K562 (cell line): ENCODE data around the gene COL20A1.

Source experiments
- EP300 ChIP-seq: IDR thresholded peaks from 2 replicates; pipeline ENCODE4 v1.6.1; 2012; ENCODE audit warnings: low read length, improper control_type of control experiment
- GTF2F1 ChIP-seq: IDR thresholded peaks from 2 replicates; pipeline ENCODE4 v1.6.1; 2011; ENCODE audit warnings: low read depth, low read length, improper control_type of control experiment
- JUN ChIP-seq, 2 experiments: sonication (generic) in 1 of 2; formaldehyde crosslinking in 1 of 2; IDR thresholded peaks; 2 replicates each; pipeline versions ENCODE4 v1.6.1 to v1.8.0; 2012 to 2022; ENCODE audit warnings: borderline replicate concordance in 2 of 2, mild to moderate bottlenecking in 2 of 2, improper control_type of control experiment in 1 of 2, low read depth in 1 of 2, low read length in 1 of 2, missing genetic modification reagents in 1 of 2
- JUNB ChIP-seq: fragments of 450-650 bp; formaldehyde crosslinking; conservative IDR thresholded peaks from 2 replicates; pipeline ENCODE4 v1.4.0; 2020; ENCODE audit warnings: mild to moderate bottlenecking
- NRF1 ChIP-seq, 2 experiments: fragments of 450-650 bp; IDR thresholded peaks in 1 of 2; conservative IDR thresholded peaks in 1 of 2; 2 replicates each; pipeline ENCODE4 v1.6.1; 2014; ENCODE audit warnings: mild to moderate bottlenecking in 2 of 2

DNA sequence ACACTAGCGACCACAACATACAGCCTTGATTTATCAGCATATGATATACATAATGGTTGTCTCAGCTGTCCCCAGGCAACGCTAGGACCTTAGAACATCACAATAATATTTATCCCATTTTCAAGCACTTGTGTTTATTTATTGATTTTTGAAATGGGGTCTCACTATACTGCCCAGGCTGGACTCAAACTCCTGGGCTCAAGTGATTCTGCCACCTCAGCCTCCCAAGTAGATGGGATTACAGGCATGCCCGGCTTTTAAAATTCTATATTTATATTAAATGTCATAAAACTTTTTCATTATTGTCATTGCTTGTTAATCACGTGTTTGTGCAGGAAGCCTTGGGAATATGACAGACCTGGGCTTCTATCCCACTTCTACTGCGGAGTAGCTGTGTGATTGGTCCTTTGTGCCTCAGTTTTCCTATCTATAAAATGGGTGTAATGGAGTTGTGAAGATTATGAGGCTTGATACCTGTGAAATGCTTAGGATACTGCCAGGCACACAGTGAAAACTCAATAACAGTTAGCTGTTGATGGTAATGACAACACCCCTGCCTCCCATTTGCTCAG is 10.2 kb downstream of the COL20A1 start:
- TF ChIP-seq GTF2F1: no peak
- no peak for TF ChIP-seq JUN (IDR thresholded peaks at IDR 0.05; ENCODE audit: borderline replicate concordance, low read depth, low read length)
- TF ChIP-seq JUN (CRISPR knock-in tag; IDR thresholded peaks at IDR 0.05; ENCODE audit: borderline replicate concordance): no peak
- no peak for TF ChIP-seq JUNB
- no peak for TF ChIP-seq EP300
- TF ChIP-seq NRF1 (conservative IDR thresholded peaks at IDR 0.05 in 1 of 2, IDR thresholded peaks at IDR 0.05 in 1 of 2): no peak
